ENCODE measurements around the gene ZSWIM9.
"Not testable (repeated sequence)": the region's sequence is repeated elsewhere in the genome, so short reads cannot be mapped to it uniquely, and the experiment has no call there.

The ZSWIM9 gene

GRCh38 chr19:48213959-48214358, 43.5 kb downstream of the ZSWIM9 start:
- no peak for DNase-seq (ENCODE audit: low read depth, low spot score)

GRCh38 chr19:48216933-48217332, 46.5 kb downstream of the ZSWIM9 start:
- no peak for DNase-seq (ENCODE audit: low read depth, low spot score)

GRCh38 chr19:48218997-48219396, 48.5 kb downstream of the ZSWIM9 start:
- DNase-seq (ENCODE audit: low read depth, low spot score): no peak

- not testable (repeated sequence) for DNase-seq (ENCODE audit: low read depth, low spot score)
These were observed 50.3 kb downstream of the ZSWIM9 start for GRCh38 chr19:48220784-48221183.

GRCh38 chr19:48221628-48222027, 51.1 kb downstream of the ZSWIM9 start:
- no peak for DNase-seq (ENCODE audit: low read depth, low spot score)

- no peak for DNase-seq (ENCODE audit: low read depth, low spot score)
These were observed 60.2 kb downstream of the ZSWIM9 start for GRCh38 chr19:48230555-48231129.

- no peak for DNase-seq (ENCODE audit: low read depth, low spot score)
These were observed 66.6 kb downstream of the ZSWIM9 start for GRCh38 chr19:48237057-48237456.

- DNase-seq (ENCODE audit: low read depth, low spot score): no peak
These were observed 68.6 kb downstream of the ZSWIM9 start for GRCh38 chr19:48239120-48239519.

GRCh38 chr19:48239582-48240141, 69.2 kb downstream of the ZSWIM9 start:
- no peak for DNase-seq (ENCODE audit: low read depth, low spot score)

- not testable (repeated sequence) for DNase-seq (ENCODE audit: low read depth, low spot score)
These were observed 71.3 kb downstream of the ZSWIM9 start for GRCh38 chr19:48241771-48242170.

GRCh38 chr19:48244281-48244680, 73.8 kb downstream of the ZSWIM9 start:
- DNase-seq (ENCODE audit: low read depth, low spot score): no peak

- no peak for DNase-seq (ENCODE audit: low read depth, low spot score)
These were observed 75.6 kb downstream of the ZSWIM9 start for GRCh38 chr19:48246101-48246500.

- DNase-seq (ENCODE audit: low read depth, low spot score): no peak
These were observed 76.7 kb downstream of the ZSWIM9 start for GRCh38 chr19:48247212-48247611.

Data from brain pericyte (primary cell).